DND-41 (cell line): ENCODE data around the gene AMPH.
"Not testable (repeated sequence)": the region's sequence is repeated elsewhere in the genome, so short reads cannot be mapped to it uniquely, and the experiment has no call there.

Experiments used
- EZH2 ChIP-seq: IDR thresholded peaks from 3 replicates; pipeline ENCODE4 v1.6.1; 2012; ENCODE audit warnings: borderline replicate concordance, low read depth, mild to moderate bottlenecking, moderate library complexity, low read length, inconsistent platforms; ENCODE audit not compliant: severe bottlenecking
- TF ChIP-seq, protein P1 (sequence below): IDR thresholded peaks from 2 replicates; pipeline ENCODE4 v1.5.1; 2012; ENCODE audit warnings: borderline replicate concordance, low read length, moderate library complexity, mild to moderate bottlenecking; ENCODE audit not compliant: poor library complexity, severe bottlenecking; ENCODE audit errors: extremely low read depth

DNA sequence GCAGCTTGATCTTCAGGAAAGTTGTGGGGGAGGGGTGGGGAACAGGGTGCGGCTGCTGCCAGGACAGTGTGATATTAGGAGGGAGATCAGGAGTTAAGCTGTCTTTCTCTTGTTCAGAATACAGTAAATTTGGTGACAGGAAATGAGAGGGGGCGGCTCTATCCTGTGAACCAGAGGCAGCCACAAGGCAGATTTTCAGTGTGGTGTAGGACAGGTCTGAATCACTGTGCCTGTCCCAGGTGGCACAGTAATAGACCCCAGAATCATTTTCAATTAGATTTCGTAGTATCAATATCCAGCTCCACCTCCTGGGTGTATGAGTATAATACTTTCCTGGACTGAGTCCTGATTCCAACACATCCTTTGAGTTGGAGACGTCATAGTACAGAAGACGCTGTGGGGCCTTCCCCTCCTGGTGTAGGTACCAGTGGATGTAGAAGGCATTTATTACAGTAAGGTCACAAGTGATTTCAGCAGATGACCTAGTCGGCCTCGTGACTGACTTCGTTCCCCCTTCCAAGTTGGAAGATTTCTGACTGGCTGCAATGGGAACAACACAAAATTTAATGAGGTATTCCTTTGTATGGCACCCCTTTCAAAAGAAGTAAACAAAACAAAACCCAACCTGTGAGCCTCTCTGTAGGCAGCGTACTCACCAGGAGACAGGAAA lies 281.9 kb downstream of the AMPH start:
- TF ChIP-seq, protein P1, sequence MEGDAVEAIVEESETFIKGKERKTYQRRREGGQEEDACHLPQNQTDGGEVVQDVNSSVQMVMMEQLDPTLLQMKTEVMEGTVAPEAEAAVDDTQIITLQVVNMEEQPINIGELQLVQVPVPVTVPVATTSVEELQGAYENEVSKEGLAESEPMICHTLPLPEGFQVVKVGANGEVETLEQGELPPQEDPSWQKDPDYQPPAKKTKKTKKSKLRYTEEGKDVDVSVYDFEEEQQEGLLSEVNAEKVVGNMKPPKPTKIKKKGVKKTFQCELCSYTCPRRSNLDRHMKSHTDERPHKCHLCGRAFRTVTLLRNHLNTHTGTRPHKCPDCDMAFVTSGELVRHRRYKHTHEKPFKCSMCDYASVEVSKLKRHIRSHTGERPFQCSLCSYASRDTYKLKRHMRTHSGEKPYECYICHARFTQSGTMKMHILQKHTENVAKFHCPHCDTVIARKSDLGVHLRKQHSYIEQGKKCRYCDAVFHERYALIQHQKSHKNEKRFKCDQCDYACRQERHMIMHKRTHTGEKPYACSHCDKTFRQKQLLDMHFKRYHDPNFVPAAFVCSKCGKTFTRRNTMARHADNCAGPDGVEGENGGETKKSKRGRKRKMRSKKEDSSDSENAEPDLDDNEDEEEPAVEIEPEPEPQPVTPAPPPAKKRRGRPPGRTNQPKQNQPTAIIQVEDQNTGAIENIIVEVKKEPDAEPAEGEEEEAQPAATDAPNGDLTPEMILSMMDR: not testable (repeated sequence)
- not testable (repeated sequence) for TF ChIP-seq EZH2
